ENCODE data around the gene HEPACAM2. TPM values are rescaled to one million over a fixed set of nuclear protein-coding genes. Genes with fewer than 3 reads are reported as not detected.

HEPACAM2 gene
- total RNA-seq, 1 donor from 2014 or later = 37.3 TPM

DNA sequence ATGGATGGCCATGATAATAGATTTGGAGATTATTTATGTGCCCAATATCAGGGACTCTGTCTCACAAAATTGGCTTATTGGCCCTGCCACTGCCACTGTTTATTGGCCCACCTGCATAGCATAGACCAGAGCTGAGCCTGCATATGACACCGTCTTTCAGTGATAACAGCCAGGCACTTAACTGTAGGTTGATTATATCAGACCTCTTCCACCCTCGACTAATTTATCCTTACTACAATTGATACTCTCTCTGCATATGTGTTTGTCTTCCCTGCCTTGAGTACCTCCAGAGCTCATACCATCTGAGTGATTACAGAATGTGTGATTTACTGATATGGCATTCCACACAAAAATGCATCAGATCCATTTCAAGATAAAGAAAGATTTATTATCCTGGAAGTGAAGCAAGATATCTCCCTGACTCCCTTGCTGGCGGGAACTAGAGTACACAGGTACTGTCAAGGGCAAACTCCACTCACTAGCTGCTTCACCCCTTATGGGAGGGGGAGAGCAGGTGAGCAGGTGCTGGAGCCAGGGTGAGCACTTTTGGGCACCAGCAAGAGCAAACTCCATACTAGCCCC, 65.0 kb downstream of the HEPACAM2 start:
- DNase-seq (ENCODE audit: extremely low spot score, unreplicated experiment) = no peak
- Mint-ChIP-seq H3K4me1 (ENCODE audit: unreplicated experiment) (no peaks in the 10 kb centered on the region), H3K27ac (no peak overlapping the region), H3K27me3 (no peaks in the 10 kb centered on the region), H3K4me3 (no peak overlapping the region), H3K36me3 (no peaks in the 10 kb centered on the region), H3K9me3 (no peaks in the 10 kb centered on the region)
- TF ChIP-seq, protein P1, sequence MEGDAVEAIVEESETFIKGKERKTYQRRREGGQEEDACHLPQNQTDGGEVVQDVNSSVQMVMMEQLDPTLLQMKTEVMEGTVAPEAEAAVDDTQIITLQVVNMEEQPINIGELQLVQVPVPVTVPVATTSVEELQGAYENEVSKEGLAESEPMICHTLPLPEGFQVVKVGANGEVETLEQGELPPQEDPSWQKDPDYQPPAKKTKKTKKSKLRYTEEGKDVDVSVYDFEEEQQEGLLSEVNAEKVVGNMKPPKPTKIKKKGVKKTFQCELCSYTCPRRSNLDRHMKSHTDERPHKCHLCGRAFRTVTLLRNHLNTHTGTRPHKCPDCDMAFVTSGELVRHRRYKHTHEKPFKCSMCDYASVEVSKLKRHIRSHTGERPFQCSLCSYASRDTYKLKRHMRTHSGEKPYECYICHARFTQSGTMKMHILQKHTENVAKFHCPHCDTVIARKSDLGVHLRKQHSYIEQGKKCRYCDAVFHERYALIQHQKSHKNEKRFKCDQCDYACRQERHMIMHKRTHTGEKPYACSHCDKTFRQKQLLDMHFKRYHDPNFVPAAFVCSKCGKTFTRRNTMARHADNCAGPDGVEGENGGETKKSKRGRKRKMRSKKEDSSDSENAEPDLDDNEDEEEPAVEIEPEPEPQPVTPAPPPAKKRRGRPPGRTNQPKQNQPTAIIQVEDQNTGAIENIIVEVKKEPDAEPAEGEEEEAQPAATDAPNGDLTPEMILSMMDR (conservative IDR thresholded peaks at IDR 0.05) = no peak

DNA sequence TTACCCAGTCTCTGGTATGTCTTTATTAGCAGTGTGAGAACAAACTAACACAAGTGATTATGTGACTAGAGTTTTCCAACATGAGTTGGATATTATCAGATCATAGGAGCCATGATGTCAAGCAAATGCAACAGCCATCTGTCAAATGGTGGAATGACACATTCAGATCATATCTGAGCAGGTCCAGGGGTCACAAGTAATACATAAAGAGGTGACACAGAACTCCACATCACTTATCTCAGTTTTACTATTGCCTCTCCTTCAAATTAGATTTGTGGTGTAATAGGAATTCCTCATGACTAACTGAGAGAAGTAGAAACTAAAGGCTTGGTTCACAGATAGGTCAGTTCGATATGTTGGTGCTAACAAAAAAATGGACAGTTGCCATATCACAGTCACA, 65.9 kb downstream of the HEPACAM2 start:
- TF ChIP-seq, protein P1 (conservative IDR thresholded peaks at IDR 0.05) = no peak
- no peak overlapping the region for H3K4me3 Mint-ChIP-seq
- no peaks in the 10 kb centered on the region for H3K27me3 Mint-ChIP-seq
- H3K36me3 Mint-ChIP-seq = no peaks in the 10 kb centered on the region
- H3K27ac Mint-ChIP-seq = no peak overlapping the region
- H3K4me1 Mint-ChIP-seq (ENCODE audit: unreplicated experiment) = no peaks in the 10 kb centered on the region
- no peak for DNase-seq (ENCODE audit: extremely low spot score, unreplicated experiment)
- no peaks in the 10 kb centered on the region for H3K9me3 Mint-ChIP-seq

DNA sequence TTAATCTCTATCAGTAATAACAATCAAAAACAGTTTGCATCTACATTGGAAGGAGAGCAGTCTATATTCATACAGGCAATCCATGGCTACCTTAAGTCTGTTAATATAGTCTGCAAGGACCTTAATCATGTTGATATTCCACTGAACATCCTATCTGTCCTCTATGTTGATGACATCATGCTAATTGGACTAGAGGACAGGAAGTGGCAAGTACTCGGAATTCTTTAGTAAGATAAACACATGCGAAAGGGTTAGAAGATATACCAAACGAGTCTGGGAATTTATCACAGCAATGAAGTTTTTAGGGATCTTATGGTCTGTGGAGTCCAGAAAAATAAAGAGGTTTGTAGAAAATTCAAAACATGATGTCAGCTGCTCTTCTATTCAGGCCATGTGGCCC, 66.8 kb downstream of the HEPACAM2 start:
- no peak overlapping the region for H3K4me3 Mint-ChIP-seq
- H3K27me3 Mint-ChIP-seq = no peaks in the 10 kb centered on the region
- no peaks in the 10 kb centered on the region for H3K36me3 Mint-ChIP-seq
- no peak overlapping the region for H3K27ac Mint-ChIP-seq
- no peaks in the 10 kb centered on the region for H3K9me3 Mint-ChIP-seq
- DNase-seq (ENCODE audit: extremely low spot score, unreplicated experiment) = no peak
- H3K4me1 Mint-ChIP-seq (ENCODE audit: unreplicated experiment) = no peaks in the 10 kb centered on the region
- TF ChIP-seq, protein P1 (conservative IDR thresholded peaks at IDR 0.05) = no peak

DNA sequence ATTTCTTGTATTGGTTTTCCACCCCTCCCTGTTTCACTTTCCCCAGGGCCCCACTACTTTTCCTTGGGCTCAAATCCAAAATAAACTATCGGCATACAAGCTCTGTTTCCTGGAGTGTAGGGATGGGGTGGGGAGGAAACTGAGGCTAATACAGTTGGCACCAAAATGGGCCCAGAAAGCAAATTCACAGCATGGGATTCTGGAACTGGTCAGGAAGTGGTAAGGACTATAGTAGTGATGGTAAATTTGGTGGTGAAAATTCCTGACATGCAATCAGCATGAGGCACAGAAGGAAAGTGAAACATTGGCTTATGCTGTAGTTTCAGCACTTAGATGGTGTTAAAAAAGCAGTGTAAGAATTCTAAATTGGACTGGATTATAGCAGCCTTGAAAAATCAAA, 69.4 kb downstream of the HEPACAM2 start:
- DNase-seq (ENCODE audit: extremely low spot score, unreplicated experiment) = no peak
- Mint-ChIP-seq H3K4me3 (no peak overlapping the region), H3K27me3 (no peaks in the 10 kb centered on the region), H3K4me1 (ENCODE audit: unreplicated experiment) (no peaks in the 10 kb centered on the region), H3K9me3 (no peaks in the 10 kb centered on the region), H3K36me3 (no peaks in the 10 kb centered on the region), H3K27ac (no peak overlapping the region)
- TF ChIP-seq, protein P1 (conservative IDR thresholded peaks at IDR 0.05) = no peak

DNA sequence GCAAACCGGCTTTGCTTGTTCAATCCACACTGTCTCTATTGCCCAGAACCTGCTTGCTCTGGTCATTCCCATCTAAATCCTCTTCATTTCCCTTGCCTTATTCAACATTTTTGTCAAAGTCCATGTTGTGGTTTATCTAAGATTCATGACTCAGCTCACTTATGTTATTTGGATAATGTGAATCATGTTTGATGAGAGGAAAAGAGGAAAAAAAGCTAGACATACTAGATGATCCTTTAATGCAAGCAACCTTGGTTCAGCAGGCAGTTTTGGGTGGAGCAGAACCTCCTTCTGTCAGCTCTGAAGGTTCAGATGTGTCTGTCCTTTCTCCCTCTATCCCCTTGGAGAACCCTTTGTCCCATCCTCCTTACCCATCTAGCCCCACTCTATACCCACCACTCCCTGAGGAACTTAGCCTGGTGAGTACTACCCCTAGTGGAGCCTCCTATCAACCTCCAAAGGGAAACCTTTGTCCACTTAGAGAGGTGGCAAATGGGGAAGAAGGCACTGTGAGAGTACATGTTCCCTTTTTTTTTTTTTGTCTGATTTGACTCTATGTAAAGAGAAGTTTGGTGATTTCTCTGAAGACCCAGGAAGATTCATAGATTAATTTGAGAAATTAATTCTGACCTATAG, 76.0 kb downstream of the HEPACAM2 start:
- Mint-ChIP-seq H3K4me1 (ENCODE audit: unreplicated experiment) (no peaks in the 10 kb centered on the region), H3K4me3 (no peak overlapping the region)

More for the DNA sequence above, 76.0 kb downstream of the HEPACAM2 start:
- Mint-ChIP-seq H3K27ac (no peak overlapping the region), H3K9me3 (no peaks in the 10 kb centered on the region), H3K36me3 (no peaks in the 10 kb centered on the region), H3K27me3 (peaks cover 4% of the 10 kb centered on the region)
- DNase-seq (ENCODE audit: extremely low spot score, unreplicated experiment) = no peak
- TF ChIP-seq, protein P1 (conservative IDR thresholded peaks at IDR 0.05) = no peak
